Naive thymus-derived CD8-positive, alpha-beta T cell (primary cell): ENCODE measurements around the gene PDE4D. TPM values are rescaled to one million over a fixed set of nuclear protein-coding genes. Genes with fewer than 3 reads are reported as not detected.
"Not testable (repeated sequence)": the region's sequence is repeated elsewhere in the genome, so short reads cannot be mapped to it uniquely, and the experiment has no call there.

Source experiments
- ATAC-seq, 2 donors: fragments of 150-1000 bp; cut with Tn5 transposase in 1 of 2; sonication (Bioruptor Pico), chemical (Tn5 transposase) in 1 of 2; 1 replicate in 1 of 2; 2 replicates in 1 of 2; pipeline ENCODE4 v1.10.0; 2021; ENCODE audit warnings: mild to moderate bottlenecking in 2 of 2, moderate library complexity in 2 of 2
- POLR2A ChIA-PET: fragments of 350-600 bp; sonication (Branson Sonifier 250); formaldehyde crosslinking; loops from one replicate; lab custom pipeline; 2021; ENCODE audit warnings: antibody characterized with exemption; lab: Charles Lee
- DNase-seq, 10 donors: peaks; one replicate each; pipeline versions ENCODE4 v3.0.0 to v3.0.0-alpha.2; 2020 to 2022
- H3K27ac Mint-ChIP-seq, 10 donors: one replicate each; pipeline ENCODE4 v1.8.0; 2020 to 2022; ENCODE audit warnings: mild to moderate bottlenecking in 10 of 10, mixed read lengths in 10 of 10, moderate library complexity in 4 of 10, inconsistent platforms in 1 of 10
- H3K27me3 Mint-ChIP-seq, 5 donors: one replicate each; pipeline ENCODE4 v1.8.0; 2021 to 2022; ENCODE audit warnings: mixed read lengths in 5 of 5
- H3K36me3 Mint-ChIP-seq, 3 donors: one replicate each; pipeline ENCODE4 v1.8.0; 2020 to 2022; ENCODE audit warnings: mixed read lengths in 3 of 3, mild to moderate bottlenecking in 2 of 3, inconsistent platforms in 1 of 3
- H3K4me1 Mint-ChIP-seq, 4 donors: one replicate each; pipeline ENCODE4 v1.8.0; 2021 to 2022; ENCODE audit warnings: mixed read lengths in 4 of 4
- H3K4me3 Mint-ChIP-seq, 10 donors: one replicate each; pipeline ENCODE4 v1.8.0; 2020 to 2022; ENCODE audit warnings: mild to moderate bottlenecking in 10 of 10, mixed read lengths in 10 of 10, moderate library complexity in 6 of 10, inconsistent platforms in 1 of 10
- H3K9me3 Mint-ChIP-seq, 9 donors: one replicate each; pipeline ENCODE4 v1.8.0; 2020 to 2022; ENCODE audit warnings: mixed read lengths in 9 of 9, mild to moderate bottlenecking in 3 of 9, inconsistent platforms in 1 of 9, moderate library complexity in 1 of 9
- polyA plus RNA-seq, 3 donors: library from polyadenylated mRNA; unstranded; fragments of 300-500 nt; fragmentation: Illumina TruSeq; gene quantifications; one replicate each; pipeline ENCODE4 v1.2.3, GENCODE V29; 2021
- total RNA-seq, 8 experiments: library from RNA in 2 of 8; stranded (reverse) in 2 of 8; gene quantifications; one replicate each; pipeline ENCODE4 v1.2.3 and lab custom pipeline; 2021 to 2026

The PDE4D gene
- total and polyA plus RNA-seq, 5 experiments from 2014 or later, result 5.8 to 35.9 (median 8.8) TPM

DNA sequence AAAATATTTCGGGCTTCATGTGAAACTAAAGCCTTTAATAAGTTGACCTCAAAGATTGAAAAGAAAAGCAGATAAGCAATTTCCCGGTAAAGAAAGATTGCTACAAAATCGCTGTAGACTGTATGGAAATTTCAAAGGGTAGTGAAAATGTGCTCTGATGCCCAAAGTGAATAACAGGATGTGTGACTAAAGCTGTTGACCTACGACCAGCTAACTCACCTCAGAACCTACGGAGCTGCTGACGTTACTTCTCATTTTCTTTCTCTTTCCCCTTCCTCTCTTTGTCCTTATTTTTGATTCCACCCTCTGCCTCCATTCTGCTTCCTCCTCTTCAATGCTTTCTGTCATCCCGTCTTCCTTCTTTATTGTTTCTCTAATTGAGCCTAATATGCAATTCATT, 103.2 kb downstream of the PDE4D start:
- H3K27ac Mint-ChIP-seq, result peak overlapping the region in 3 of 10 donors; percentile 49 to 61 (median 49)
- H3K36me3 Mint-ChIP-seq, result no peaks in the 10 kb centered on the region
- H3K27me3 Mint-ChIP-seq, result peaks cover 0 to 24% (median 5%) of the 10 kb centered on the region in 5 donors
- no peak for DNase-seq
- H3K4me1 Mint-ChIP-seq, result peaks cover 0 to 19% (median 3%) of the 10 kb centered on the region in 4 donors
- ATAC-seq, result peak in 1 of 2 donors; percentile 30
- peak overlapping the region in 1 of 10 donors; percentile 25 for H3K4me3 Mint-ChIP-seq
- H3K9me3 Mint-ChIP-seq, result no peaks in the 10 kb centered on the region
- POLR2A ChIA-PET, result no interaction called here

DNA sequence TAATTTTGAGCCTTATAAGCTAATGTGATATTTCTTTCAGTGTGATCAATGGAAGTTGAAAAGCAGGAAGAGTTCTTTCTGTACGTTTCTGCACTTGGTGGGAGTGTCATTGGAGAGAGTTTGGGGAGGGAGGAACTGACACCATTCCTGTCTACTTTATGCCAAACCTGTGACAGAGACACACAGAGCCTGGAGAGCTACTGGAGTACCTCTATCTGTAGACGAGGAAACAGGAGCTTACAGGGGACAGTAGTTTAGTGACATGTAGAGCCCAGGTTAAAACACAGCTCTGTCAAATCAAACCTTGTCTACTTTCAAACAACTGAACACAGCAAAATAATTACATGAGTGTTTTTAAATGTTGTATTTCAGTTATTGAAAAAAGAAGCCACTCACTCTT, 103.6 kb downstream of the PDE4D start:
- DNase-seq (no peak), ATAC-seq (no peak)
- no peaks in the 10 kb centered on the region for H3K36me3 Mint-ChIP-seq
- H3K4me3 Mint-ChIP-seq, result peak overlapping the region in 1 of 10 donors; percentile 9
- H3K9me3 Mint-ChIP-seq, result no peaks in the 10 kb centered on the region
- POLR2A ChIA-PET, result no interaction called here
- peak overlapping the region in 2 of 10 donors; percentile 49 for H3K27ac Mint-ChIP-seq
- H3K4me1 Mint-ChIP-seq, result peaks cover 0 to 15% (median 3%) of the 10 kb centered on the region in 4 donors
- peaks cover 0 to 24% (median 5%) of the 10 kb centered on the region in 5 donors for H3K27me3 Mint-ChIP-seq

GRCh38 chr5:59789197-59789596, 104.3 kb downstream of the PDE4D start:
- peak overlapping the region in 1 of 10 donors; percentile 49 for H3K27ac Mint-ChIP-seq
- H3K27me3 Mint-ChIP-seq, result peaks cover 0 to 21% (median 5%) of the 10 kb centered on the region in 5 donors
- POLR2A ChIA-PET, result no interaction called here
- DNase-seq, result no peak
- peaks cover 0 to 13% (median 3%) of the 10 kb centered on the region in 4 donors for H3K4me1 Mint-ChIP-seq
- no peaks in the 10 kb centered on the region for H3K36me3 Mint-ChIP-seq
- ATAC-seq, result no peak
- no peak overlapping the region for H3K4me3 Mint-ChIP-seq
- no peaks in the 10 kb centered on the region for H3K9me3 Mint-ChIP-seq

- Mint-ChIP-seq H3K4me1 (peaks cover 0 to 13% (median 3%) of the 10 kb centered on the region in 4 donors), H3K27ac (peak overlapping the region in 1 of 10 donors; percentile 1), H3K4me3 (no peak overlapping the region), H3K9me3 (no peaks in the 10 kb centered on the region), H3K27me3 (peaks cover 0 to 14% (median 6%) of the 10 kb centered on the region in 5 donors), H3K36me3 (no peaks in the 10 kb centered on the region)
- DNase-seq, result no peak
- ATAC-seq, result no peak
- POLR2A ChIA-PET, result no interaction called here
These were observed 107.2 kb downstream of the PDE4D start for GRCh38 chr5:59786334-59786805.

GRCh38 chr5:59785676-59786333, 107.7 kb downstream of the PDE4D start:
- Mint-ChIP-seq H3K27ac (peak overlapping the region in 1 of 10 donors; percentile 1), H3K9me3 (no peaks in the 10 kb centered on the region), H3K4me1 (peaks cover 0 to 12% (median 3%) of the 10 kb centered on the region in 4 donors), H3K27me3 (peaks cover 0 to 14% (median 6%) of the 10 kb centered on the region in 5 donors), H3K4me3 (no peak overlapping the region), H3K36me3 (no peaks in the 10 kb centered on the region)
- ATAC-seq, result no peak
- POLR2A ChIA-PET, result no interaction called here
- DNase-seq, result no peak

GRCh38 chr5:59784708-59785107, 108.8 kb downstream of the PDE4D start:
- ATAC-seq, H3K36me3 Mint-ChIP-seq, POLR2A ChIA-PET, H3K27ac Mint-ChIP-seq, H3K4me1 Mint-ChIP-seq, DNase-seq, H3K9me3 Mint-ChIP-seq, H3K4me3 Mint-ChIP-seq: not testable (repeated sequence)
- H3K27me3 Mint-ChIP-seq, result peaks cover 0 to 11% (median 3%) of the 10 kb centered on the region in 5 donors

- Mint-ChIP-seq H3K36me3 (no peaks in the 10 kb centered on the region), H3K9me3 (no peaks in the 10 kb centered on the region), H3K4me3 (no peak overlapping the region), H3K4me1 (no peaks in the 10 kb centered on the region), H3K27ac (no peak overlapping the region), H3K27me3 (peaks cover 0 to 11% (median 2%) of the 10 kb centered on the region in 5 donors)
- POLR2A ChIA-PET, result no interaction called here
- DNase-seq, result no peak
- ATAC-seq, result no peak
These were observed 110.3 kb downstream of the PDE4D start for GRCh38 chr5:59783264-59783663.

GRCh38 chr5:59782856-59783255, 110.7 kb downstream of the PDE4D start:
- H3K27ac Mint-ChIP-seq, result no peak overlapping the region
- no peak overlapping the region for H3K4me3 Mint-ChIP-seq
- no peaks in the 10 kb centered on the region for H3K36me3 Mint-ChIP-seq
- no peak for DNase-seq
- no peaks in the 10 kb centered on the region for H3K9me3 Mint-ChIP-seq
- POLR2A ChIA-PET, result no interaction called here
- ATAC-seq, result no peak
- H3K27me3 Mint-ChIP-seq, result peaks cover 0 to 11% (median 2%) of the 10 kb centered on the region in 5 donors
- H3K4me1 Mint-ChIP-seq, result no peaks in the 10 kb centered on the region

- POLR2A ChIA-PET, result no interaction called here
- ATAC-seq (no peak), DNase-seq (no peak)
- Mint-ChIP-seq H3K4me3 (no peak overlapping the region), H3K9me3 (no peaks in the 10 kb centered on the region), H3K4me1 (no peaks in the 10 kb centered on the region), H3K27me3 (peaks cover 0 to 3% (median 0%) of the 10 kb centered on the region in 5 donors), H3K27ac (no peak overlapping the region), H3K36me3 (no peaks in the 10 kb centered on the region)
These were observed 114.1 kb downstream of the PDE4D start for GRCh38 chr5:59779453-59779852.

DNA sequence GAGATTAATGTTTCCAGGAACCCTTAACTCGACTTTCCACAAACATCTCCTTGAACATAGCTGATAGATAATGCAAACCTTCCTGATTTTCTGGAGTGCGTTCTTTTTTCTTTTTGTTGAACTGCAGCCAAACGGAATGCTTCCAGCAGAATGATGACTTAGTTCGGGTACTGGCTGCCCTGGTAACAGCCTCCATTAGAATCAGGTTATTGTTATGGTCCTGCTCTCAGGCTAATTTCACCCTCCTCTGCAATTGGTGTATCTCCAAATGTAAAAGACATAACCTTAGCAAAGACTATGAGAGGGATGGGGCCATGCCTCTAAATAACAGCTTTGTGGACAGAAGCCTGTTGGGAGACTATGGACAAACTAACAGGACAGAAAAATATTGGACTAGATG, 116.5 kb downstream of the PDE4D start:
- ATAC-seq (no peak), DNase-seq (no peak)
- no peak overlapping the region for H3K4me3 Mint-ChIP-seq
- POLR2A ChIA-PET, result no interaction called here
- H3K27ac Mint-ChIP-seq, result no peak overlapping the region
- no peaks in the 10 kb centered on the region for H3K4me1 Mint-ChIP-seq
- H3K36me3 Mint-ChIP-seq, result no peaks in the 10 kb centered on the region
- no peaks in the 10 kb centered on the region for H3K9me3 Mint-ChIP-seq
- H3K27me3 Mint-ChIP-seq, result peaks cover 0 to 3% (median 0%) of the 10 kb centered on the region in 5 donors

- no peak for ATAC-seq
- no peak overlapping the region for H3K27ac Mint-ChIP-seq
- POLR2A ChIA-PET, result no interaction called here
These were observed 120.2 kb downstream of the PDE4D start for GRCh38 chr5:59773294-59773693.

DNA sequence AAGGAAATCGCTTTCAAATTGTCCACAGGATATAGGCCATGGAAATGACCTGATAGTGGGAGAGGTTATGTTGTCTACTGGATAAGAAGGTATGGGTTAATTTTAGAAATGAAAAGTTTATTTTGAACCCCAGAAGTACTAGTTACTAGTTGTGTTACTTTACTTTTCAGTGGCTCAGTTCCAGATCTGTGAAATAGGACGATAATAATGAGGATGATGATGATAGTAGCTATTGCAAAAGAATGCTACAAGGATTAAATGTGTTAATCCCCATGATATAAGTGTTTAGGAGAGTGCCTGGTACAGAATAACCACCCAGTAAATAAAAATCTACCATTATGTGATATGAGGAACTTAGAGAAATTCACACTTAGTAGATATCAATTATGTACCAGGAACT, 120.8 kb downstream of the PDE4D start:
- Mint-ChIP-seq H3K4me3 (no peak overlapping the region), H3K36me3 (no peaks in the 10 kb centered on the region), H3K4me1 (peaks cover 1 to 13% (median 9%) of the 10 kb centered on the region in 4 donors), H3K27ac (no peak overlapping the region), H3K27me3 (peaks cover 16 to 30% (median 19%) of the 10 kb centered on the region in 5 donors), H3K9me3 (no peaks in the 10 kb centered on the region)
- ATAC-seq (no peak), DNase-seq (no peak)
- POLR2A ChIA-PET, result no interaction called here

More at GRCh38 chr5:59773294-59773693, 120.2 kb downstream of the PDE4D start:
- H3K27me3 Mint-ChIP-seq, result peaks cover 11 to 24% (median 14%) of the 10 kb centered on the region in 5 donors
- peaks cover 0 to 8% (median 5%) of the 10 kb centered on the region in 4 donors for H3K4me1 Mint-ChIP-seq
- no peaks in the 10 kb centered on the region for H3K36me3 Mint-ChIP-seq
- H3K4me3 Mint-ChIP-seq, result no peak overlapping the region
- DNase-seq, result no peak
- H3K9me3 Mint-ChIP-seq, result no peaks in the 10 kb centered on the region

DNA sequence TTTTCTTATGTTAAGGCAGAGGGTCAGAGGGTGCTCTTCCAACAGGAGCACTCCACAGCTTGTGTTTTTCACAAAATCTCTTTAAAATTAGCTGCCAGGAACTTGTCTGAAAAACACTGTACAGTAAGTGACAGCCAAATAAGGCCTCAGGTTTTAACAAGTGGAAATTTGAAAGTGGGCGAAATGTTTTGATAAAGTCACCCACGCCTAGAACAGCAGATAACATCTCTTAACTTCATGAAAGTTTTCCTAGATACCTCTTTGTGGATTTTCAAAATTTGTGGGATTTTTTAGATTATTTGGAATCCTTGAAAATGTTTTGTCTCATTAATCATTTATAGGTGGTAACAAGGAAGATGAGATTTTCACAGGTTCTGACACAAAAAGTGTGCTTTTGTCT, 121.3 kb downstream of the PDE4D start:
- Mint-ChIP-seq H3K4me1 (peaks cover 1 to 13% (median 9%) of the 10 kb centered on the region in 4 donors), H3K9me3 (no peaks in the 10 kb centered on the region), H3K27ac (no peak overlapping the region), H3K36me3 (no peaks in the 10 kb centered on the region), H3K27me3 (peaks cover 17 to 35% (median 23%) of the 10 kb centered on the region in 5 donors), H3K4me3 (no peak overlapping the region)
- ATAC-seq (no peak), DNase-seq (no peak)
- POLR2A ChIA-PET, result no interaction called here
